ENCODE data around the gene DHRS3. TPM values are rescaled to one million over a fixed set of nuclear protein-coding genes. Genes with fewer than 3 reads are reported as not detected.

DHRS3 gene
- total RNA-seq, 1 experiment from 2014 or later, result 54.5 TPM

- TF ChIP-seq, protein P1, sequence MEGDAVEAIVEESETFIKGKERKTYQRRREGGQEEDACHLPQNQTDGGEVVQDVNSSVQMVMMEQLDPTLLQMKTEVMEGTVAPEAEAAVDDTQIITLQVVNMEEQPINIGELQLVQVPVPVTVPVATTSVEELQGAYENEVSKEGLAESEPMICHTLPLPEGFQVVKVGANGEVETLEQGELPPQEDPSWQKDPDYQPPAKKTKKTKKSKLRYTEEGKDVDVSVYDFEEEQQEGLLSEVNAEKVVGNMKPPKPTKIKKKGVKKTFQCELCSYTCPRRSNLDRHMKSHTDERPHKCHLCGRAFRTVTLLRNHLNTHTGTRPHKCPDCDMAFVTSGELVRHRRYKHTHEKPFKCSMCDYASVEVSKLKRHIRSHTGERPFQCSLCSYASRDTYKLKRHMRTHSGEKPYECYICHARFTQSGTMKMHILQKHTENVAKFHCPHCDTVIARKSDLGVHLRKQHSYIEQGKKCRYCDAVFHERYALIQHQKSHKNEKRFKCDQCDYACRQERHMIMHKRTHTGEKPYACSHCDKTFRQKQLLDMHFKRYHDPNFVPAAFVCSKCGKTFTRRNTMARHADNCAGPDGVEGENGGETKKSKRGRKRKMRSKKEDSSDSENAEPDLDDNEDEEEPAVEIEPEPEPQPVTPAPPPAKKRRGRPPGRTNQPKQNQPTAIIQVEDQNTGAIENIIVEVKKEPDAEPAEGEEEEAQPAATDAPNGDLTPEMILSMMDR (conservative IDR thresholded peaks at IDR 0.05), result no peak
- no peak overlapping the region for H3K4me2 ChIP-seq (ENCODE audit: insufficient read depth, insufficient read length, low read length)
- H2BK12ac ChIP-seq (ENCODE audit: insufficient read length, low read depth, low read length), result no peak overlapping the region
- no peaks in the 10 kb centered on the region for H3K79me2 ChIP-seq (ENCODE audit: insufficient read depth, low read length)
- WGBS (ENCODE audit: extremely low coverage, insufficient read length, low lambda C conversion rate), result no CpG with 5 or more reads among the region's 9 CpGs
- no peak overlapping the region for H3K9ac ChIP-seq (ENCODE audit: extremely low read depth, insufficient read length, low read length)
- no peak overlapping the region for H2BK5ac ChIP-seq (ENCODE audit: insufficient read length, low read length)
- H2BK20ac ChIP-seq (ENCODE audit: low read depth, low read length, poor library complexity, severe bottlenecking), result no peak overlapping the region
- Mint-ChIP-seq H3K4me3 (no peak overlapping the region), H3K36me3 (ENCODE audit: insufficient read depth in 1 of 3, low read depth in 3 of 3) (peaks cover 13 to 62% (median 54%) of the 10 kb centered on the region in 3 experiments), H3K9me3 (peaks cover 18 to 23% of the 10 kb centered on the region in 2 experiments), H3K27ac (peak overlapping the region in 2 of 3 experiments; percentile 65 to 66; a peak in 2 of 7 replicates), H3K4me1 (no peaks in the 10 kb centered on the region), H3K27me3 (ENCODE audit: low read depth) (peaks cover 5% of the 10 kb centered on the region; the same call in 1 of the 2 replicates)
- H3K18ac ChIP-seq (ENCODE audit: insufficient read length, low read depth, low read length), result no peak overlapping the region
- H3K23ac ChIP-seq (ENCODE audit: insufficient read length, low read depth, low read length), result no peak overlapping the region
- no peak overlapping the region for H2AK5ac ChIP-seq (ENCODE audit: insufficient read length, low read length)
- no peak overlapping the region for H4K91ac ChIP-seq (ENCODE audit: insufficient read length, low read depth, low read length)
- no peak overlapping the region for H3K14ac ChIP-seq (ENCODE audit: insufficient read depth, low read length)
- H2BK15ac ChIP-seq (ENCODE audit: low read depth, low read length), result no peak overlapping the region
- no peak overlapping the region for H4K5ac ChIP-seq (ENCODE audit: insufficient read length, low read depth, low read length)
- no peaks in the 10 kb centered on the region for H3K79me1 ChIP-seq (ENCODE audit: insufficient read depth, low read depth, low read length, poor library complexity, severe bottlenecking)
- H3K56ac ChIP-seq (ENCODE audit: insufficient read length, low read depth, low read length), result no peak overlapping the region
- H4K20me1 ChIP-seq (ENCODE audit: control insufficient read depth, insufficient read depth, insufficient read length), result no peaks in the 10 kb centered on the region
- no peak overlapping the region for H3K27ac ChIP-seq (ENCODE audit: insufficient read length, low read depth, low read length)
- no peak overlapping the region for H3K4ac ChIP-seq (ENCODE audit: low read depth, low read length)
- H3K4me1 ChIP-seq (ENCODE audit: insufficient read depth, low read length), result no peaks in the 10 kb centered on the region
- H3K27me3 ChIP-seq (ENCODE audit: insufficient read depth, low read length), result no peaks in the 10 kb centered on the region
- no peak overlapping the region for H2BK120ac ChIP-seq (ENCODE audit: low read depth, low read length, poor library complexity, severe bottlenecking)
- H3K9me3 ChIP-seq (ENCODE audit: control insufficient read depth, low read depth, low read length), result no peaks in the 10 kb centered on the region
- no peak overlapping the region for H3T11ph ChIP-seq (ENCODE audit: low read length)
- H3K23me2 ChIP-seq (ENCODE audit: insufficient read length, low read depth, low read length, poor library complexity, severe bottlenecking), result no peaks in the 10 kb centered on the region
- DNase-seq, result no peak
- H2AFZ ChIP-seq (ENCODE audit: low read length), result no peak overlapping the region
- no peak overlapping the region for H4K8ac ChIP-seq (replicated peaks; ENCODE audit: insufficient read length, low read depth, low read length)
Observed at GRCh38 chr1:12567288-12567819, 50.7 kb downstream of the DHRS3 start.

Data from H9 (cell line).